Testis (tissue), 3 donors: ENCODE results near the gene CREB3L2. TPM values are rescaled to one million over a fixed set of nuclear protein-coding genes. Genes with fewer than 3 reads are reported as not detected.

Experiments used
- DNase-seq: peaks from one replicate; pipeline ENCODE4 v3.0.0-alpha.2; 2019
- H3K27ac ChIP-seq, 2 donors: fragments of 200-600 bp; sonication (generic); one replicate each; pipeline ENCODE4 v1.5.1; 2019
- H3K27me3 ChIP-seq: fragments of 200-600 bp; sonication (generic); one replicate; pipeline ENCODE4 v1.5.1; 2019
- H3K36me3 ChIP-seq: fragments of 200-600 bp; sonication (generic); one replicate; pipeline ENCODE4 v1.5.1; 2017; ENCODE audit warnings: low read depth; ENCODE audit errors: missing control alignments
- H3K4me1 ChIP-seq: fragments of 200-600 bp; sonication (generic); one replicate; pipeline ENCODE4 v1.5.1; 2019
- H3K4me3 ChIP-seq, 2 donors: fragments of 200-600 bp; sonication (generic); one replicate each; pipeline ENCODE4 v1.5.1; 2017 to 2019
- H3K9me3 ChIP-seq: fragments of 200-600 bp; sonication (generic); one replicate; pipeline ENCODE4 v1.5.1; 2017
- CTCF ChIP-seq, 3 experiments: fragments of 450-650 bp in 2 of 3; fragments of 200-600 bp in 1 of 3; sonication (generic) in 1 of 3; IDR thresholded peaks; one replicate each; pipeline ENCODE4 v1.5.1; 2016 to 2019; ENCODE audit warnings: antibody characterized with exemption in 3 of 3, mild to moderate bottlenecking in 2 of 3, moderate library complexity in 1 of 3
- POLR2A ChIP-seq: fragments of 450-650 bp; IDR thresholded peaks from one replicate; pipeline ENCODE4 v1.6.1; 2017; ENCODE audit warnings: antibody characterized with exemption, mild to moderate bottlenecking, moderate library complexity
- WGBS, 2 donors: methylation state at CpG; one replicate each; pipeline ENCODE4 v1.1.5; 2018; 5-methylcytosine and 5-hydroxymethylcytosine counted together
- intact Hi-C: fragments of 100-400 bp; cut with DNase I; formaldehyde crosslinking; loops from one replicate; pipeline ENCODE4 v1.15.1; 2023; ENCODE audit warnings: low total_unique reads
- polyA plus RNA-seq: library from polyadenylated mRNA; stranded (reverse); fragments of 350-450 nt; fragmentation: Illumina TruSeq; extraction: RNeasy Lipid Tissue Mini Kit (QIAGEN cat#74804); gene quantifications from one replicate; pipeline ENCODE4 v1.2.3, GENCODE V29; 2014; ENCODE audit warnings: low read depth, low replicate concordance; ENCODE audit not compliant: insufficient read depth
- total RNA-seq, 2 donors: library from RNA; depleted of rRNA; stranded (reverse); fragments of >200 nt; gene quantifications; one replicate each; pipeline ENCODE4 v1.2.3, GENCODE V29; 2016

CREB3L2 gene
- total and polyA plus RNA-seq, 3 donors from 2014 or later: 22.0 to 23.9 (median 23.4) TPM

- TF ChIP-seq POLR2A (no peak), CTCF (IDR thresholded peaks at IDR 0.05) (peak; percentile 80 to 89 (median 89))
- no peak for DNase-seq
- Histone ChIP-seq H3K9me3 (no peaks in the 10 kb centered on the region), H3K27me3 (no peaks in the 10 kb centered on the region), H3K27ac (no peak overlapping the region), H3K4me3 (no peak overlapping the region), H3K4me1 (peaks cover 4% of the 10 kb centered on the region), H3K36me3 (no peaks in the 10 kb centered on the region)
- 54 to 58% methylated on average over 16 to 17 of the region's 17 CpGs for WGBS, 2 donors
- intact Hi-C loops: loop anchor here (5.0 to 10.0 kb wide), 2 partner anchors 106 to 354 kb away; no protein-coding TSS in a partner anchor
These were observed 6.9 kb upstream of the CREB3L2 start for GRCh38 chr7:138008588-138009349.

GRCh38 chr7:138008019-138008587, 6.2 kb upstream of the CREB3L2 start:
- Histone ChIP-seq H3K27me3 (no peaks in the 10 kb centered on the region), H3K27ac (no peak overlapping the region), H3K4me1 (peaks cover 4% of the 10 kb centered on the region), H3K4me3 (no peak overlapping the region), H3K36me3 (no peaks in the 10 kb centered on the region), H3K9me3 (no peaks in the 10 kb centered on the region)
- WGBS, 2 donors: 82 to 91% methylated on average over 7 of the region's 7 CpGs
- intact Hi-C loops: loop anchor here (5.0 to 10.0 kb wide), 2 partner anchors 106 to 353 kb away; no protein-coding TSS in a partner anchor
- DNase-seq: no peak
- TF ChIP-seq CTCF (IDR thresholded peaks at IDR 0.05) (no peak), POLR2A (no peak)

GRCh38 chr7:138006106-138006505, 4.2 kb upstream of the CREB3L2 start:
- Histone ChIP-seq H3K27me3 (no peaks in the 10 kb centered on the region), H3K4me3 (no peak overlapping the region), H3K36me3 (no peaks in the 10 kb centered on the region), H3K27ac (no peak overlapping the region), H3K9me3 (no peaks in the 10 kb centered on the region), H3K4me1 (peaks cover 4% of the 10 kb centered on the region)
- DNase-seq: no peak
- intact Hi-C loops: loop anchor here (5.0 to 10.0 kb wide), 2 partner anchors 104 to 351 kb away; no protein-coding TSS in a partner anchor
- TF ChIP-seq CTCF (IDR thresholded peaks at IDR 0.05) (no peak), POLR2A (no peak)
- WGBS, 2 donors: 83 to 98% methylated on average over 2 of the region's 2 CpGs

- Histone ChIP-seq H3K9me3 (no peaks in the 10 kb centered on the region), H3K4me1 (peaks cover 5% of the 10 kb centered on the region), H3K27ac (no peak overlapping the region), H3K4me3 (no peak overlapping the region), H3K36me3 (no peaks in the 10 kb centered on the region), H3K27me3 (no peaks in the 10 kb centered on the region)
- intact Hi-C loops: loop anchor here (5.0 to 10.0 kb wide), 2 partner anchors 103 to 350 kb away; no protein-coding TSS in a partner anchor
- no peak for DNase-seq
- TF ChIP-seq CTCF (IDR thresholded peaks at IDR 0.05) (no peak), POLR2A (no peak)
- WGBS, 2 donors: 82 to 86% methylated on average over 4 of the region's 4 CpGs
These were observed 3.0 kb upstream of the CREB3L2 start for GRCh38 chr7:138004936-138005335.
